NCI-H1436 (cell line): Measurements from ENCODE around the gene HAUS6.
"Not testable (repeated sequence)": the region's sequence is repeated elsewhere in the genome, so short reads cannot be mapped to it uniquely, and the experiment has no call there.

Source experiments
- DNase-seq: peaks from one replicate; lab custom pipeline; 2025; lab: John Stamatoyannopoulos, UW

Gene HAUS6, protein sequence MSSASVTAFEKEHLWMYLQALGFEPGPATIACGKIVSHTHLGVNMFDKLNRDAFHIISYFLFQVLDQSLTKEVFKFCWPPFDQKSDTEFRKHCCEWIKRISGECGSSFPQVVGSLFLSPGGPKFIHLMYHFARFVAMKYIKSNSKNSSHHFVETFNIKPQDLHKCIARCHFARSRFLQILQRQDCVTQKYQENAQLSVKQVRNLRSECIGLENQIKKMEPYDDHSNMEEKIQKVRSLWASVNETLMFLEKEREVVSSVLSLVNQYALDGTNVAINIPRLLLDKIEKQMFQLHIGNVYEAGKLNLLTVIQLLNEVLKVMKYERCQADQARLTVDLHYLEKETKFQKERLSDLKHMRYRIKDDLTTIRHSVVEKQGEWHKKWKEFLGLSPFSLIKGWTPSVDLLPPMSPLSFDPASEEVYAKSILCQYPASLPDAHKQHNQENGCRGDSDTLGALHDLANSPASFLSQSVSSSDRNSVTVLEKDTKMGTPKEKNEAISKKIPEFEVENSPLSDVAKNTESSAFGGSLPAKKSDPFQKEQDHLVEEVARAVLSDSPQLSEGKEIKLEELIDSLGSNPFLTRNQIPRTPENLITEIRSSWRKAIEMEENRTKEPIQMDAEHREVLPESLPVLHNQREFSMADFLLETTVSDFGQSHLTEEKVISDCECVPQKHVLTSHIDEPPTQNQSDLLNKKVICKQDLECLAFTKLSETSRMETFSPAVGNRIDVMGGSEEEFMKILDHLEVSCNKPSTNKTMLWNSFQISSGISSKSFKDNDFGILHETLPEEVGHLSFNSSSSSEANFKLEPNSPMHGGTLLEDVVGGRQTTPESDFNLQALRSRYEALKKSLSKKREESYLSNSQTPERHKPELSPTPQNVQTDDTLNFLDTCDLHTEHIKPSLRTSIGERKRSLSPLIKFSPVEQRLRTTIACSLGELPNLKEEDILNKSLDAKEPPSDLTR

DNA sequence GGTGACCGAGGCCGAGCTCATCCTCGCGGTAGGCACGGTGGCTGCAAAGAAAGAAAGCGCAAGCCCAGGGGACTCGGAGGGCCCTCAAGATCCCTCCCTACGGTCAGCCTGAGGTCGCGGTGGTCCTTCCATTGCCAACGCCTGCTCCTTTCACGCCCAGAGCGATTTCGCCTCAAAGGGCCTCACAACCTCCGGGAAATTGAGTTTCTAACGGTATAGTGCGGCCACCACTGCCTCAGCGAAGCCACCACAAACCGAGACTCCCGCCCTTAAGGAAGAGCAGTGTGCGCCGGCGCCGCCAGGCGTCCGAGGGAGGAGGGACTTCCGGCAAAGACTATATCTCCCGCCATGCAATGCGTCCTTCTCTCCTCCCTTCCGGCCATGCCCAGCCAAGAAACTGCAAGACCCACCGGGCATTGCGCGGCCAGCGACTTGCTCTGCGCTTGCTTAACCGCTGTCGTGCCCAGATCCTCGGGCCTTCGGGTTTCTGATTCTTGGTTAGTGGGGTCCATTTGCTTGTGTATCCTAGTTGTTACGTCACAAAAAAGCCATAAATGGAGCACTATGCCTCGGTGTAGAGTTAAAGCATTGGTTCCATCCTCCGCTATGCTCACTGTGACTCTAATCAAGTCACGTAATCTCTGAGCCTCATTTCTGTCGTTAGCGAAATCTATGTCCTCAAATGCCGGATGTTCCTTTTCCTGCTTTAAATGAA is at the start of gene HAUS6:
Gene HAUS6, minus strand, starts transcription at position 274 of the 715 bp plus-strand sequence. Its CDS starts 253 bp downstream, at position 21.
- peak; percentile 96 for DNase-seq

DNA sequence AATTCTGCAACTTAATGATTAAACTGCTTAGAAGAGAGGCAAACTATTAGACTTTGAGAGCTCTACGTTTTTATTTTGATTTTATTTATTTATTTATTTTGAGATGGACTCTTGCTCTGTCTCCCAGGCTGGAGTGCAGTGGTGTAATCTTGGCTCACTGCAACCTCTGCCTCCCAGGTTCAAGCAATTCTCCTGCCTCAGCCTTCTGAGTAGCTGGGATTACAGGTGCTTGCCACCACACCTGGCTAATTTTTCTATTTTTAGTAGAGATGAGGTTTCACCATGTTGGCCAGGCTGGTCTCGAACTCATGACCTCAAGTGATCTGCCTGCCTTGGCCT is 49.4 kb upstream of the HAUS6 start:
- not testable (repeated sequence) for DNase-seq

DNA sequence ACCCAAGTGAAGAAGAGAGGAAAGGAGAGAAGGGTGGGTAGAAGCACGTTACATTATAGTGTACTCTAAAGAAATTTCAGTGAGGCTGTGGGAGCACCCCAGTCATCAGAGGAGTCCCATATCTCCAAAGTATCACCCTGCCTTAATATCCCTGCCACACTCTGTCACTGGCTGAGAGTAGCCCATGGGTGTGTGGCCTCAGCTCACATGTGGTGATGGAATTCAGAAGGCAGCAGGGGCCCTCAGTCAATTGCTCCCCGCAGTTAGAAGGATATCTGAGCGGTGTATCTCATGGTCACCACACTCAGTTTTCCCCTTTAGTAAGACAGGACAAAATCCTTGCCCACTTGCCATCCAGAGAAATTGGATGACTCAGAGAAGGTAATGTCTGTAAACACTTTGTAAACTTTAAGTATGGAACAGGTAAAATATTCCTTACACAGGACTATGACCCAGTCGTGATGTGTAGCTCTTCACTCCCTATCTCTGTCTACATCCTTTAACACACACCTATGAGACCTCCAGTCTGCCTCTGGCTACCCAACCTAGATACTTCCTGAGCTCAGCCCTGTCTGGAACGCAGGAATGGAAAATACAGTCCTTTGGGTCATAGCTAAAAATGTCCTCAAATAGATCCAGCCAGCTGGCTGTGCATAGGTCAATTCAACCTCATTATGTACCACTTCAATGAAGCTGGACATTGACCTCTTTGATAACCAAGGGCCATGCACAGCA is 48.9 kb upstream of the HAUS6 start:
- DNase-seq = no peak

DNA sequence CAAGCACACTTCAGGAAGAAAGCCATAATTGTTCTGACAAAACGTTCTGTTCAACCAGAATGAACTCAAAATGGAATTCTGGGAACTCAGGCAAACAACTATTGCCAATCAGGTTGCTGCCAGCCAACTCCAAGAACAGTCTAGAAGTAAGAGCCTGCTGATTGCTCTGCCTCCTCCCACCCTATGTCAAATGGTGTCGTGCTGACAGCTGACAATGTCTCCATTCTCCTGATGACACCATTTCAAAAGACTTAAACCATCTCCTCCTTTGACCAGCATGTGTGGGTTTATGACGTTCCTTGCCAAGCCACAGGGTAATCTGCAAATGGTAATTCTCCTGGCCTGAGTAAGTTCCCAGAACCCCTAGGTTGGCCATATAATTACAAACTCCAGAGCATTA is 46.5 kb upstream of the HAUS6 start:
- DNase-seq = no peak

DNA sequence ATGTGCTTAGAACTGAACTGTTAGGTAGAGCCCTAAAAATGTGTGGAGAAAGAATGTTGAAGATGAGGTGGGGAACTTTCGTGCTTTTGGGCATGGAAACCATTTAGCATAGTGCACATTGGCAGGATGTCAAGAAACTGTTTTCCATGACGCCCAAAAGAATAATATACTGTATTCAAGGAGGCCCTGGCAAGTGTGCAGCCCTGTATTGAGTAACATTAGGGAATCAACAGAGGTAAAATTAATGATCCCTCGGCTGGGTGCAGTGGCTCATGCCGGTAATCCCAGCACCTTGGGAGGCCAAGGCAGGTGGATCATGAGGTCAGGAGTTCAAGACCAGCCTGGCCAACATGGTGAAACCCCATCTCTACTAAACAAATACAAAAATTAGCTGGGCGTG is 45.5 kb upstream of the HAUS6 start:
- DNase-seq = no peak

DNA sequence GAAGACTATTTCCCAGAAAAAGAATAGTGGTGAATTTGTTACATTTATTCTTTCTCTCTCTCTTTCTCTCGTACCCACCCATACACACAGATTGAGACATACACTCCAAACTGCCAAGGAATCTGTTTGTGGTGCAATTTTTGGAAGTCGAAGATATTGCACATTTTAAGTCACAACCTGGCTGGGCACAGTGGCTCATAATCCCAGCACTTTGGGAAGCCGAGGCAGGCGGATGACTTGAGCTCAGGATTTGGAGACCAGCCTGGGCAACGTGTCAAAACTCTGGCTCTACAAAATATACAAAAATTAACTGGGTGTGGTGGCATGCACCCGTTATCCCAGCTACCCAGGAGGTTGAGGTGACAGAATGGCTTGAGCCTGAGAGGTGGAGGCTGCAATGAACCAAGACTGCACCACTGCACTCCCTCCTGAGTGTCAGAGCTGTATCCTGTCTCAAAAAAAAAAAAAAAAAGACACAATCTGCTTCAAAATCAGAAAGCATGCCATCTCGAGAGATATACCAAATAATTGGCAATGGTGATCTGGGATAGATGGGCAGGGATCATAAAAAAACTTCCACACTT is 43.8 kb upstream of the HAUS6 start:
- DNase-seq = no peak

DNA sequence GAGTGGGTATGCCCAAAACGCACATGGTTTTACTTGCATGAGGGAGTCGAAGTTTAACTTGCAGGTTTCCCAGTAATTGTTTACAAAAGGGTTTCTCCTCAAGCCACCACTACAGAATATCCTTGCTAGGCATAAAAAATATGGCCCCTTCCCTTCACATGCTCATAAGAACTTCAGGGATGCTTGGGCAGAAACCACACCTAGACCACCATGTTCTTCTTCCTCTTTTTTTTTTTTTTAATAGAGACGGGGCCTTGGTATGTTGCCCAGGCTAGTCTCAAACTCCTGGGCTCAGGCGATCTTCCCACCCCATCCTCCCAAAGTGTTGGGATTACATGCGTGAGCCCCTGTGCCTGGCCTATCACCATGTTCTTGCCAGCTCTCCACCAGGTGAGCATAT is 43.2 kb upstream of the HAUS6 start:
- no peak for DNase-seq

DNA sequence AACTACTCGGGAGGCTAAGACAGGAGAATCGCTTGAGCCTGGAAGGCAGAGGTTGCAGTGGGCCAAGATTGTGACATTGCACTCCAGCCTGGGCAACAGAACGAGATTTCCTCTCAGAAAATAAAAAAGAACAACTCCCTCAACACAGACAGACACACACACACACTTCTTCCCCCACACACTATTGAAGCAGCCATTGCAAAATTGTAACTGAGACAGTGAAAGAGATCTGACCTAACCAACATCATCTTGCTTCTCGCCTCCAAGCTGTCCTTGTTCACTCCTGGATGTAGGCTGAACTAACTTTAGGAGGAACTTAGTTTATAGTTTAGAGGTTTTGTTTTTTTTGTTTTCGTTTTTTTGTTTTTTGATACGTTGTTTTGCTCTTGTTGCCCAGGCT is 37.6 kb upstream of the HAUS6 start:
- no peak for DNase-seq

DNA sequence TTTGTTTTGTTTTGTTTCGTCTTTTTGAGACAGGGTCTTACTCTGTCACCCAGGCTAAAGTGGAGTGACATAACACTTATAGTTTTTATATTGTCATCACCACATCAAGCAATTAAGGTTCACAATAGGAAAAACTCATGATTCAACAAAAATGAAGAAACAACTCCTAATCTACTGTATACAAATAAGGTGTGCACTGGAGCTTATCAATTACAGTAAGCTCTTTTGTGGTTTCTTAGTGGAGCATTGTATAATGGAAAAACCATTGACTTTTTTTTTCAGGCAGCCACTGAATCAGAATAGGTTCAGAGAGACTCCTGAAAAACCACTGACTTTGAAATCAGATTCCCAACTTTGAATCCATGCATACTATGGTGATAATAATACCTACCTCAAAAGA is 35.4 kb upstream of the HAUS6 start:
- DNase-seq = peak; percentile 23

DNA sequence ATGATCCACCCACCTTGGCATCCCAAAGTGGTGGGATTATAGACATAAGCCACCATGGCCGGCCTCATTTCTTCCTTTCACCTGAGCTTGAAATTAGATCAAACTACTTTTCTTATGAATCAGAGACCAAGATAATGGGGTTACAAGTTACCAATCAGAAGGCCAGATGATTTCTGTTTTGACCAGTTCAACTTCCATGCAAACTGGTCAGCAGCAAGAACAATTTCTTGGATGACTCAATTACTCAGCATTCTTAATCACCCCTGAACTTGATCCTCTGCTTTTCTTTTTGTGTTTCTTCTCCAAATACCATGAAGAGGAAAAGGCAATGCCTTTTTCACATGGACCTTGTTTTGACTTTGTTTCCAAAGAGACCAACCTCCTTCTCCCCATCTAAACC is 34.6 kb upstream of the HAUS6 start:
- DNase-seq = no peak

DNA sequence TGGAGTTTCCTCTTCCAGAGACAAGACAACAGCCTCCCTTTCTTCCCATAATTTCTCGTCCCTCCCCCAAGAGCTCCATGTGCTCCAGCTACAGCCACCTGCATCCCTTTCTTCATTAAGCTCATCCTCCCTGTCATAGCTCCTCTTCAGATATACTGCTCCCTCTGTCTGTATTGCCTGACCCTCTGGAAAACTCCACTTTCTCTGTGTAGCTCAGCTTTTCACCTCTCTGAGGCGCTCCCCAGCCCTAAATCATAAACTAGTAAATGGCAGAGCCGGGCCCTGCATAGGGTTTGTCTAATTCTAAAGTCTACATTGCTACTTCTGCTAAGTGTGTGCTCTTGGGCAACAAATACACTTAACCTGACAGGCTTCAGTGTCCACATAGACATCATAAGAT is 33.4 kb upstream of the HAUS6 start:
- no peak for DNase-seq

DNA sequence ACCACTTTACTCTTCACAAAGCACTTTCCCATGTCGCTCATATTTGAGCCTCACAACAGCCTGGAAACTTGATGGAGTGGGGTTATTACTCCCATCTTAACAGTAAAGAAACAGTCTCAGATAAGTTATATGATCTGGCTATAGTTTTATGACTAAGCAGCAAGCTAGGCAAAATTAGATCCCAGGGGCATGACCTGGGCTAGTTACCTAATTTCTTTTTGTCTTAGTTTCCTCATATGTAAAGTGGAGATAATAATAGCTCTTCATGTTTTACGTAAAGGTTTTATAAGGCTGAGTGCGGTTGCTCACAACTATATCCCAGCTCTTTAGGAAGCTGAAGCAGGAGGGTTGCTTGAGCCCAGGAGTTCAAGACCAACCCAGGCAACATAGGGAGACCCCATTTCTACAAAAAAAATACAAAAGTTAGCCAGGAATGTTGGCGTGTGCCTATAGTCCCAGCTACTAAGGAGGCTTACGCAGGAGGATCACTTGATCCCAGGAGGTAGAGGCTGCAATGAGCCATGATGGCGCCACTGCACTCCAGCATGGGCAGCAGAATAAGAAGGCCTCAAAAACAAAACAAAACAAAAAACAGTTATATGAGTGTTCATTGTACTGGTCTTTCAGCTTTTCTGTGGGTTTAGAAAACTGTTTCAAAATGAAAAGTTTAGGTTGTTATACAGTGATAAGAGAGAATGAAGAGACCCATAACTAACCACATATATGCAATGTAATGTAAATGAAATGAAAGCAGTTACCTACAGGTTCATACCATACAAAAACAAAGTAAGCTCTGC is 31.0 kb upstream of the HAUS6 start:
- no peak for DNase-seq

DNA sequence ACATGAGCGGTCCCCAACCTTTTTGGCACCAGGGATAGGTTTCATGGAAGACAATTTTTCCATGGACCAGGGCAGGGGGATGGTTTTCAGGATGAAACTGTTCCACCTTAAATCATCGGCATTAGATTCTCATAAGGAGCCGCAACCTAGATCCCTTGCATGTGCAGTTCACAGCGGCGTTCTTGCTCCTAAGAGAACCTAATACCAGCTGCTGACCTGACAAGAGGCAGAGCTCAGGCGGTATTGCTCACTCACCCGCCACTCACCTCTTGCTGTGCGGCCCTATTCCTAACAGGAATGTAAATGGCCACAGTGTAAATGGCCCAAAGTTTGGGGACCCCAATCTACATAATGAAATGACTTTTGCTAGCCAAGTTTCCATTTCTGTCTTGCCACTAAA is 27.7 kb upstream of the HAUS6 start:
- DNase-seq = no peak

DNA sequence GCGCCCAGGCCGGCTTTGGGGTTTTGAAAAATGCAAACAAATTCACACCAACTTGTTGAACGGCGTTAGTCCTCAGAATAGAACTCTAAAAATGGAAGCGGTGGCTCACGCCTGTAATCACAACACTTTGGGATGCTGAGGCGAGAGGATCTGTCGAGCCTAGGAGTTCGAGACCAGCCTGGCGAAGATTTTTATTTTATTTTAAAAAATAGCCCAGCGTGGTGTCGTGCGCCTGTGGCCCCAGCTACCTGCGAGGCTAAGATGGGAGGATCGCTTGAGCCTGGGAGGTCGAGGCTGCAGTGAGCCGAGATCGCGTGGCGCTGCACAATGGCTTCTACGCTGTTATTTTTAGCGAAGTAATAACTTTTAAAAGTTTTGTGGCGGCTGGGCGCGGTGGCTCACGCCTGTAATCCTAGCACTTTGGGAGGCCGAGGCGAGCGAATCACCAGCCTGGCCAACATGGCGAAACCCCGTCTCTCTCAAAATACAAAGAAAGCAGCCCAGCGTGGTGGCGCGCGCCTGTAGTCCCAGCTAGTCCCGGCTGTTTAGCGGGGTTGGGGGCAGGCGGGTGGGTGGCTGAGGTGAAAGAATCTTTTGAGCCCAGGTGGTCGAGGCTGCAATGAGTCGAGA is 25.3 kb upstream of the HAUS6 start:
- no peak for DNase-seq

DNA sequence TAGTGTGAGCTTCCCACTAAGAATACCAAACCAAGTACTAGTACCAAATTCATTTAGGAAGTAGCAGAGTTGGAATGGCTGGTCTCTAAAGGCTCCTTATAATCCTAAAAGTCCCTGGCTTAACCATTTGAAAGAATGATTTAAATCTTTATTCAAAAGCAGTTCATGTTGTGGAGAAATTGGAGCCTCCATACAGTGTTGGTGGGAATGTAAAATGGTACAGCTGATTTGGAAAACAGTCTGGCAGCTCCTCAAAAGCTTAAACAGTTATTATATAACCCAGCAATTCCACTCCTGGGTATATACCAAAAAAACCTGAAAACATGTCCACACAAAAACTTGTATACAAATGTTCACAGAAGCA is 21.7 kb upstream of the HAUS6 start:
- DNase-seq = no peak

DNA sequence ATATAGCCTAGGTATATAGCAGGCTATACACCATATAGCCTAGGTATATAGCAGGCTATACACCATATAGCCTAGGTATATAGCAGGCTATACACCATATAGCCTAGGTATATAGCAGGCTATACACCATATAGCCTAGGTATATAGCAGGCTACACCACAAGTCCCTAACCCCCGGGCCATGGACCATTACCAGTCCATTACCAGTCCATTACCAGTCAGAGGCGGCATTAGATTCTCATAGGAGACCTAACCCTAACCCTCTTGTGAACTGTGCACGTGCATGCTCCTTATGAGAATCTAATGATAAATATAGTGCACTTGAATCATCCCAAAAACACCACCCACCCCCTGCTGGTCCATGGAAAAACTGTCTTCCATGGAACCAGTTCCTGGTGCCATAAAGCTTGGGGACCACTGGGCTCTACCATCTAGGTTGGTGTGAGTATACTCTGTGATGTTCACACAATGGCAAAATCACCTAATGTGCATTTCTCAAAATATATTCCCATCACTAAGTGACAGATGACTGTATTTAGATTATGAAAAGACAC is 19.9 kb upstream of the HAUS6 start:
- no peak for DNase-seq

DNA sequence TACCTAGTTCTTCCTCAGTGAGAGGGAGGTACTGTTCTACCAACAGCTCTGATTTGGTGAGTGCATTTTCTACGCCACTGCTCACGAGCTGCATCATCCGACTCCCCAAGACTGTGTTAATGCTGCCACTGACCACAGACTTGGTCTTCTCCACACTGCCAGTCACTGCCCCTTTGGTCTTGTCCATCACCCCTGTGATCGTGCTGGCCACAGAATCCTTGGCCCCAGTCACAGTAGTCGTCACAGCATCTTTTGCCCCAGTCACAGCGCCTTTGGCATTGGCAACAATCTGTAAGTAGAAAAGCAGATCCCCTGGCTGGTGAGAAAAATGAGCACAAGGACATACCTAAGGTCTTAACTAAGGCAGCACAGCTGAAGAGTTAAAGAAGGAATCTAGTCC is 18.2 kb upstream of the HAUS6 start:
- no peak for DNase-seq

DNA sequence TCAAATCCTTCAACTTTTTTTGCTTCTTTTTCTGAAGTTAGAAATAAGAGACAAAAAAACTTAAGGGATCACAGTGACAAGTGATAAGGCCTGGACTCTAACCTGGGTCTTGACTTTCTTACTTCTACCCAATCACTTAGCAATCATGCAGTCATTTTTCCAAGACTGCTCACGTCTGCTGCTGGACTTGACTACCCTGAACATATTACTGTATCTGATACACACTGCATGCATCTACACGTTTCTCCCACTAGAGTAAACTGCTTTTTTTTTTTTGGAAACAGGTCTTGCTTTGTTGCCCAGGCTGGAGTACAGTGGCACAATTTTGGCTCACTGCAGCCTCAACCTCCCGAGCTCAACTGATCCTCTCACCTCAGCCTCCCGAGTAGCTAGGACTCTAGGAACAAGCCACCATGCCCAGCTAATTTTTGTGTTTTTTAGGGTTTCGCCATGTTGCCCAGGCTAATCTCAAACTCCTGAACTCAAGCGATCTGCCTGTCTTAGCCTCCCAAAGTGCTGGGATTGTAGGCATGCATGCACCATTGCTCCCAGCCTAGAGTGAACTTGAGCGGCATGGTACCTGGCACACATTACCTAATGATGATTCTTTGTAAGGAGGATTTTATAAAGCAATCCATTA is 17.2 kb upstream of the HAUS6 start:
- DNase-seq = no peak

DNA sequence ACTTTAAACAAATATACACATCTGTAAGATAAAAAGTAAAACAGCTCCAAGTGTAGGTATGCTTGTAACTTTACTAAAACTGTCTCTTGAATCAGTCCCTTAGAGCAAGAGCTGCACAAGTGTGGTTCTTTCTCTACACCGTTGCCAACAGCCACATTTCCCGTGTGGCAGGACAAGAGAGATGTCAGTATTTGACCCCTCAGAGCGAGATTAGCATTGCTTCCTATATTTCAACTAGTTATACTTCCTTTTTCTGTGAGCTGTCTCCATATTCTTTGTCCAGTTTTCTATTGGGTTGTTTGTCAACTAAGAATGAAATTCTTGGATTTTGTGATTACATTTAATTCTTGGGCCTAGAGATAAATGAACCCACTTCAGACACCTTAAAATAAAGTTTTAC is 16.5 kb upstream of the HAUS6 start:
- no peak for DNase-seq
